Coronary artery (tissue), 2 donors: ENCODE data around the gene UNCX.

Experiments
- DNase-seq: peaks from one replicate; pipeline ENCODE4 v3.0.0-alpha.2; 2017; ENCODE audit warnings: low spot score
- H3K27ac ChIP-seq, 2 donors: fragments of 200-600 bp; sonication (generic); one replicate each; pipeline ENCODE4 v1.5.1; 2016 to 2019
- H3K4me3 ChIP-seq: fragments of 200-600 bp; sonication (generic); 2 replicates; pipeline ENCODE4 v1.5.1; 2016; ENCODE audit warnings: mild to moderate bottlenecking, moderate library complexity
- CTCF ChIP-seq: fragments of 200-600 bp; sonication (generic); IDR thresholded peaks from one replicate; pipeline ENCODE4 v1.5.1; 2019; ENCODE audit warnings: antibody characterized with exemption

UNCX gene

GRCh38 chr7:1252540-1253090 is 19.9 kb downstream of the UNCX start:
- no peak for TF ChIP-seq CTCF
- H3K4me3 ChIP-seq = no peak overlapping the region
- no peak overlapping the region for H3K27ac ChIP-seq
- DNase-seq = no peak

DNA sequence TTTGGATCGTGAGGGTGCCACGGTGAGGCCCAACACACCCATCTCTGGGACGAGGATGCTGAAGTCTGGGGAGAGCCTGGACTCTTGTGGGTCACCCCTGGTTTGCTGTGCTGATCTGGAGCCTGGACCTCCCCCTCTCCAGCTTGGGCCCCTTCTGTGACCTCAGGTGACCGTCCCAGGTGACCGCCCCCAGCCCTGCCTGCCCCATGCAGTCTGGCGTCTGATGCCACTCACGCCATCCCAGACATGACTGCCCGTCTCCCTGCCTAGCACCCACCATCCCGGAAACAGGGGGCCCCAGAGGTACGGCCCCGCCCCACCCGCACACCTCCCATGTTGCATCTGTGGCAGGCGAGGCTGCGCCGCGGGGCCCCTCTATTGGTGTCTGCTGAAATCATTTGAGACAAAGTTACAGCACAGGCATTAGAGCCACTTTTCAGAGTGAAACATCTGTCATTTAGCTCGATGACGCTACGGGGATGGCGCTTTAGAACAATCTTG is 21.1 kb downstream of the UNCX start:
- no peak for DNase-seq
- no peak for TF ChIP-seq CTCF
- no peak overlapping the region for H3K4me3 ChIP-seq
- no peak overlapping the region for H3K27ac ChIP-seq

DNA sequence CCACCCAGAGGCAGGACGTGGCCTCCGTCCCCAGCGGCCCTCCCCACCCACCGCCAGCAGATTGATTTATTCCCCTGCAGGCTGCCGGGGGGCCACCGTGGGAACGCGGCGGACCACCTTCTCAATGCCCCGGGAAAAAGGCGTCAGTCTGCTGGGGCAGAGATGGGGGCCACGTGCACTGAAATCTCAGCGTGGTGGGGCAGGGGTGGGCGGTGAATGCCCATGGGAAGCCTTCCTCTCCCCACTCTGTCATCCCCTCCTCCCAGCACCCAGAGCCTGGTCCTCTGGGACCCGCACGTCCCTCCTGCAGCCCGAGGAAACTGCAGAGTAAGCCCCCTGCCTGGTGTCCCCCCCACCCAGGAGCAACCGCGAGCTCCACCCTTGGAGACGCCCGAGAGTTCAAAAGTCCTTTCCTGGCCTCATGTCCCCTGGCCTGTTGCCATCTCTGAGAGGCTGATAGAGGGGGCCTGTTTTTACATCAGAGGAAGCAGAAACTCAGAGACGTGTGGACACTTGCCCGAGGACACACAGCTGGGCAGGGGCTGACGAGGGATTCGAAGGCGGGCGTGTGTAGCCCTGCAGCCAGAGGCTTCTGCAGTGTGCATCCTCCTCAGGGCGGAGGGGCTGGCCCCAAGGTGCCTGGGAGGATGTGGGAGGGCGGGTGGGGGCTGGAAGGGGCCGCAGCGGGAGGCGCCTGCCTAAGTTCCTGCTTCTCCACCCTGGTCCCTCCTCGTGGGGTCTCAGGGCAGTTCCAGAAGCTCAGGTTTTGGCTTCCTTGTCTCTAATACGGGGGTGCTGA is 21.8 kb downstream of the UNCX start:
- H3K27ac ChIP-seq = no peak overlapping the region
- no peak overlapping the region for H3K4me3 ChIP-seq
- no peak for TF ChIP-seq CTCF
- no peak for DNase-seq

GRCh38 chr7:1255080-1255816 is 22.6 kb downstream of the UNCX start:
- H3K4me3 ChIP-seq = no peak overlapping the region
- no peak for TF ChIP-seq CTCF
- DNase-seq = no peak
- H3K27ac ChIP-seq = no peak overlapping the region

- TF ChIP-seq CTCF = no peak
- Histone ChIP-seq H3K4me3 (no peak overlapping the region), H3K27ac (no peak overlapping the region)
- DNase-seq = no peak
Observed at GRCh38 chr7:1255817-1256340, 23.2 kb downstream of the UNCX start.

DNA sequence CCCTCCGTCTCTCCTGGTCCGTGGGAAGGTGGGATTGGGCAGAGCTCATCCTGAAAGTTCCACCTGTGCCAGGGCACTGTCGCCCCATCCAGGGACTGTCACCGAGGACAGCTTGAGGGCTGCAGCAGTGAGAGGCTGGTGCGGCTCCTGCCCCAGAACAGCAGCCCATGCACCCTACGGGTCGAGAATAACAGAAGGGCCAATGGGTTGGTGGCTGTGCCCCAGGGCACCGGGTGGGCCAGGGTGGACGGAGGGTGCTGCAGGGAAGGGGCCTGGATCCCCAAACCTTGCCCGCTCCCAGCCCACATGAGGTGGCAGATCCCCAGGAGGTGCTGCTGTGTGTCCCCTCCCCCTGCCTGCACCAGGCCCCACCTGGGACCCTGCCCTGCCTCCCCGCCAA is 23.9 kb downstream of the UNCX start:
- no peak for DNase-seq
- Histone ChIP-seq H3K4me3 (no peak overlapping the region), H3K27ac (no peak overlapping the region)
- TF ChIP-seq CTCF = no peak
